Activated naive CD8-positive, alpha-beta T cell treated with anti-CD3 and anti-CD28 coated beads for 36 hours (primary cell): Measurements from ENCODE around the gene OR6C4. TPM values are rescaled to one million over a fixed set of nuclear protein-coding genes. Genes with fewer than 3 reads are reported as not detected.

ENCODE experiments used
- total RNA-seq, 2 experiments: library from RNA; stranded (reverse); gene quantifications; one replicate each; pipeline ENCODE4 v1.2.3, GENCODE V29; 2021

OR6C4 gene
- total RNA-seq, 2 experiments from 2014 or later, result not detected

Other genes with a start within 250 kb of the OR6C4 start
- not detected for gene OR6C1, start 235.3 kb upstream of the OR6C4 start, total RNA-seq
- not detected for gene OR6C3, start 218.9 kb upstream of the OR6C4 start, total RNA-seq
- gene OR6C75, start 186.6 kb upstream of the OR6C4 start, total RNA-seq, result not detected
- gene OR6C65, start 149.1 kb upstream of the OR6C4 start, total RNA-seq, result not detected
- not detected for gene OR6C76, start 123.3 kb upstream of the OR6C4 start, total RNA-seq
- gene OR6C2, start 105.5 kb upstream of the OR6C4 start, total RNA-seq, result not detected
- gene OR6C70, start 79.5 kb upstream of the OR6C4 start, total RNA-seq, result not detected
- not detected for gene OR6C68, start 57.2 kb upstream of the OR6C4 start, total RNA-seq
- gene OR2AP1, start 22.9 kb downstream of the OR6C4 start, total RNA-seq, result not detected
- gene OR10P1, start 87.3 kb downstream of the OR6C4 start, total RNA-seq, result not detected
- 1 to 10 TPM; 3.3 to 3.7 TPM for gene ITGA7, start 158.3 kb downstream of the OR6C4 start, total RNA-seq
- gene BLOC1S1, start 166.4 kb downstream of the OR6C4 start, total RNA-seq, result 10 to 100 TPM; 81.9 to 88.4 TPM
- gene RDH5, start 170.8 kb downstream of the OR6C4 start, total RNA-seq, result 1 to 10 TPM; 4.2 to 6.7 TPM
- 100 to 1,000 TPM; 113 to 117 TPM for gene CD63, start 179.4 kb downstream of the OR6C4 start, total RNA-seq
- gene GDF11, start 193.5 kb downstream of the OR6C4 start, total RNA-seq, result 10 to 100 TPM; 11.9 to 12.9 TPM